Measurements from ENCODE around the gene ADAP1. TPM values are rescaled to one million over a fixed set of nuclear protein-coding genes. Genes with fewer than 3 reads are reported as not detected.

ADAP1 gene
- total RNA-seq, 1 experiment from 2014 or later: 34.0 TPM

GRCh38 chr7:935164-935873 lies 19.2 kb downstream of the ADAP1 start:
- intact Hi-C loops (cut with micrococcal nuclease): no loop called here
- H3K4me2 ChIP-seq (ENCODE audit: low read length): no peak overlapping the region
- no peak overlapping the region for H3K4me3 ChIP-seq (replicated peaks in 1 of 2; ENCODE audit: low read depth in 1 of 2, low read length in 2 of 2)
- no peaks in the 10 kb centered on the region for H4K20me1 ChIP-seq (ENCODE audit: insufficient read depth)
- CTCF ChIA-PET: no interaction called here
- POLR2A ChIA-PET: no interaction called here
- DNase-seq (ENCODE audit: low read depth, low spot score) (no peak), ATAC-seq (no peak)
- no peaks in the 10 kb centered on the region for H3K79me2 ChIP-seq (ENCODE audit: insufficient read depth, low read length)
- no peaks in the 10 kb centered on the region for H3K9me3 ChIP-seq (ENCODE audit: control insufficient read depth in 1 of 2, insufficient read depth in 1 of 2, low read depth in 1 of 2, low read length in 2 of 2)
- H3K27me3 ChIP-seq (ENCODE audit: insufficient read depth, low read length): no peaks in the 10 kb centered on the region
- H3K36me3 ChIP-seq (ENCODE audit: control insufficient read depth in 1 of 2, insufficient read depth in 2 of 2, low read length in 2 of 2): no peaks in the 10 kb centered on the region
- no TSS peak for BruUV-seq (replicated peaks)
- peaks cover 14 to 18% of the 10 kb centered on the region in 2 experiments for H3K4me1 ChIP-seq (ENCODE audit: control insufficient read depth in 1 of 2, insufficient read depth in 2 of 2, low read length in 2 of 2)
- no peak overlapping the region for H2AFZ ChIP-seq (ENCODE audit: low read depth, low read length, poor library complexity, severe bottlenecking)
- TF ChIP-seq ELF1 (IDR thresholded peaks at IDR 0.05; ENCODE audit: borderline replicate concordance, low read depth): no peak
- TF ChIP-seq SRF (IDR thresholded peaks at IDR 0.05; ENCODE audit: low read depth): no peak
- TF ChIP-seq POLR2AphosphoS5 (IDR thresholded peaks at IDR 0.05; ENCODE audit: low read depth, low read length): no peak
- no peak for TF ChIP-seq SP1 (IDR thresholded peaks at IDR 0.05; ENCODE audit: low read depth)
- no peak for TF ChIP-seq MAX (IDR thresholded peaks at IDR 0.05)
- no peak for TF ChIP-seq POLR2A (IDR thresholded peaks at IDR 0.05; ENCODE audit: borderline replicate concordance, extremely low read depth, insufficient read depth, insufficient read length)
- TF ChIP-seq ZBTB33 (IDR thresholded peaks at IDR 0.05; ENCODE audit: extremely low read depth, insufficient replicate concordance, low read length): no peak
- no peak for TF ChIP-seq CTCF (IDR thresholded peaks at IDR 0.05 in 2 of 3, conservative IDR thresholded peaks at IDR 0.05 in 1 of 3; ENCODE audit: borderline replicate concordance in 1 of 3, insufficient read depth in 1 of 3, low read depth in 2 of 3, low read length in 2 of 3)
- no peak for TF ChIP-seq ATF3 (IDR thresholded peaks at IDR 0.05)
- TF ChIP-seq RAD21 (IDR thresholded peaks at IDR 0.05; ENCODE audit: low read depth): no peak
- TF ChIP-seq SIN3A (IDR thresholded peaks at IDR 0.05; ENCODE audit: low read depth): no peak
- no peak for TF ChIP-seq YY1 (IDR thresholded peaks at IDR 0.05; ENCODE audit: extremely low read depth, insufficient replicate concordance, low read depth, low read length)
- no peak for TF ChIP-seq ZNF274 (IDR thresholded peaks at IDR 0.05; ENCODE audit: low read depth, low read length)
- TF ChIP-seq JUND (IDR thresholded peaks at IDR 0.05): no peak
- no peak for TF ChIP-seq ZFX (IDR thresholded peaks at IDR 0.05)
- no peak for TF ChIP-seq TCF7L2 (IDR thresholded peaks at IDR 0.05; ENCODE audit: borderline replicate concordance, extremely low read depth, insufficient read depth, insufficient read length)
- H3K9me2 ChIP-seq (ENCODE audit: insufficient read depth): no peaks in the 10 kb centered on the region
- no peak overlapping the region for H3K9ac ChIP-seq (ENCODE audit: low read length)
- peak overlapping the region; percentile 92; the same call in 1 of the 2 replicates for H3K27ac ChIP-seq (ENCODE audit: low read depth, low read length)
- RAD21 ChIA-PET (ENCODE audit: low non-redundant PET in 1 of 2, low total read pairs in 2 of 2, uncharacterized antibody in 2 of 2, unreplicated experiment in 2 of 2): no interaction called here
